Placental pericyte (primary cell): Measurements from ENCODE around the gene MSH4. TPM values are rescaled to one million over a fixed set of nuclear protein-coding genes. Genes with fewer than 3 reads are reported as not detected.

ENCODE experiments used
- small RNA-seq: library from RNA; depleted of rRNA; stranded (forward); fragments of <200 nt; gene quantifications from one replicate; pipeline ENCODE3, GENCODE V24; 2012; ENCODE audit warnings: low replicate concordance
- total RNA-seq: library from RNA; depleted of rRNA; stranded (reverse); fragments of >200 nt; gene quantifications from 2 replicates; pipeline ENCODE4 v1.2.3, GENCODE V29; 2012

Gene MSH4
- total RNA-seq = under 0.01 TPM in 1 of 2 replicates, not detected in the other

GRCh38 chr1:75796376-75797272 is at the start of gene MSH4:
MSH4 (plus strand) TSS chr1:75796882; CDS start chr1:75796986, 104 bp downstream.

GRCh38 chr1:75785983-75786853 is 10.5 kb upstream of the MSH4 start, which contains the start of gene RABGGTB:
RABGGTB (plus strand) TSS chr1:75786256; CDS start chr1:75786272, 16 bp downstream.

GRCh38 chr1:75932304-75932703 is 135.6 kb downstream of the MSH4 start, which contains the start of gene ASB17:
ASB17 (minus strand) TSS chr1:75932404; CDS start chr1:75932291, 113 bp downstream.

Small RNA genes within 50 kb of the gene (small RNA-seq; reads per million reads assigned to genes)
- not detected for gene SNORD45A
- not detected for gene SNORD45B
- not detected for gene SNORD45C

Other genes with a start within 250 kb of the MSH4 start
- gene SLC44A5, start 185.8 kb upstream of the MSH4 start, total RNA-seq = under 0.01 TPM in 2 replicates
- 29.3 and 30.5 TPM in 2 replicates for gene ACADM, start 72.2 kb upstream of the MSH4 start, total RNA-seq
- gene RABGGTB, start 10.6 kb upstream of the MSH4 start, total RNA-seq = 69.2 and 116 TPM in 2 replicates
- gene ASB17, start 135.5 kb downstream of the MSH4 start, total RNA-seq = not detected in 2 replicates